HEK293 (cell line): ENCODE results near the gene GRK5.
"Not testable (repeated sequence)": the region's sequence is repeated elsewhere in the genome, so short reads cannot be mapped to it uniquely, and the experiment has no call there.

Source experiments
- CTCF ChIP-seq: fragments of 450-650 bp; formaldehyde crosslinking; IDR thresholded peaks from 2 replicates; pipeline ENCODE4 v1.5.1; 2016; ENCODE audit warnings: missing biosample characterization, missing genetic modification characterization
- RBAK ChIP-seq: fragments of 450-650 bp; formaldehyde crosslinking; IDR thresholded peaks from 2 replicates; pipeline ENCODE4 v1.5.1; 2016; ENCODE audit warnings: missing biosample characterization, missing genetic modification characterization
- TCF7L2 ChIP-seq: IDR thresholded peaks from 2 replicates; pipeline ENCODE4 v1.6.1; 2011; ENCODE audit warnings: low read depth, mild to moderate bottlenecking, inconsistent platforms, low read length, moderate library complexity, borderline replicate concordance
- YY1 ChIP-seq: fragments of 450-650 bp; formaldehyde crosslinking; IDR thresholded peaks from 2 replicates; pipeline ENCODE4 v1.5.1; 2018; ENCODE audit warnings: missing biosample characterization, missing genetic modification characterization
- ZBTB7A ChIP-seq: fragments of 450-650 bp; formaldehyde crosslinking; IDR thresholded peaks from 2 replicates; pipeline ENCODE4 v1.5.1; 2016; ENCODE audit warnings: low read depth, missing biosample characterization, missing genetic modification characterization
- ZNF16 ChIP-seq: fragments of 450-650 bp; formaldehyde crosslinking; IDR thresholded peaks from 2 replicates; pipeline ENCODE4 v1.5.1; 2016; ENCODE audit warnings: low read depth, missing biosample characterization, missing genetic modification characterization
- ZNF366 ChIP-seq: fragments of 450-650 bp; formaldehyde crosslinking; conservative IDR thresholded peaks from 2 replicates; pipeline ENCODE4 v1.5.1; 2016; ENCODE audit warnings: missing biosample characterization, missing genetic modification characterization
- ZNF660 ChIP-seq: fragments of 450-650 bp; IDR thresholded peaks from 2 replicates; pipeline ENCODE4 v1.5.1; 2018; ENCODE audit warnings: missing biosample characterization, mild to moderate bottlenecking, missing genetic modification characterization
- ZNF670 ChIP-seq: fragments of 450-650 bp; formaldehyde crosslinking; IDR thresholded peaks from 2 replicates; pipeline ENCODE4 v1.5.1; 2016; ENCODE audit warnings: missing biosample characterization, missing genetic modification characterization, low read depth
- TF ChIP-seq, protein P1 (sequence below): fragments of 450-650 bp; formaldehyde crosslinking; IDR thresholded peaks from 2 replicates; pipeline ENCODE4 v1.5.1; 2016; ENCODE audit warnings: missing biosample characterization, missing genetic modification characterization, low read depth
- TF ChIP-seq, protein P2 (sequence below): fragments of 450-650 bp; formaldehyde crosslinking; IDR thresholded peaks from 2 replicates; pipeline ENCODE4 v1.5.1; 2017; ENCODE audit warnings: missing biosample characterization, missing genetic modification characterization

DNA sequence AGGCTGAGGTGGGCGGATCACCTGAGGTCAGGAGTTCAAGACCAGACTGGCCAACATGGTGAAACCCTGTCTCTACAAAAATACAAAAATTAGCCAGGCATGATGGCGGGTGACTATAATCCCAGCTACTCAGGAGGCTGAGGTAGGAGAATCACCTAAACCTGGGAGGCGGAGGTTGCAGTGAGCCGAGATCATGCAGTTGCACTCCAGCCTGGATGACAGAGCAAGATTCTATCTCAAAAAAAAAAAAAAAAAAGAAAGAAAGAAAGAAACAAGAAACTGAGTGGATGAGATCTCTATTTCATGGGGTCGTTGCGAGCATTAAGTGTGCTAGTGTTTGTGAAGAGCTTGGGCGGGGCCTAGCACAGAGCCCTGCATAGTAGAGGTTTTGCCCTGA is 65.0 kb downstream of the GRK5 start:
- TF ChIP-seq, protein P1, sequence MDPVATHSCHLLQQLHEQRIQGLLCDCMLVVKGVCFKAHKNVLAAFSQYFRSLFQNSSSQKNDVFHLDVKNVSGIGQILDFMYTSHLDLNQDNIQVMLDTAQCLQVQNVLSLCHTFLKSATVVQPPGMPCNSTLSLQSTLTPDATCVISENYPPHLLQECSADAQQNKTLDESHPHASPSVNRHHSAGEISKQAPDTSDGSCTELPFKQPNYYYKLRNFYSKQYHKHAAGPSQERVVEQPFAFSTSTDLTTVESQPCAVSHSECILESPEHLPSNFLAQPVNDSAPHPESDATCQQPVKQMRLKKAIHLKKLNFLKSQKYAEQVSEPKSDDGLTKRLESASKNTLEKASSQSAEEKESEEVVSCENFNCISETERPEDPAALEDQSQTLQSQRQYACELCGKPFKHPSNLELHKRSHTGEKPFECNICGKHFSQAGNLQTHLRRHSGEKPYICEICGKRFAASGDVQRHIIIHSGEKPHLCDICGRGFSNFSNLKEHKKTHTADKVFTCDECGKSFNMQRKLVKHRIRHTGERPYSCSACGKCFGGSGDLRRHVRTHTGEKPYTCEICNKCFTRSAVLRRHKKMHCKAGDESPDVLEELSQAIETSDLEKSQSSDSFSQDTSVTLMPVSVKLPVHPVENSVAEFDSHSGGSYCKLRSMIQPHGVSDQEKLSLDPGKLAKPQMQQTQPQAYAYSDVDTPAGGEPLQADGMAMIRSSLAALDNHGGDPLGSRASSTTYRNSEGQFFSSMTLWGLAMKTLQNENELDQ (tag by site-specific recombination), result not testable (repeated sequence)
- not testable (repeated sequence) for TF ChIP-seq ZNF366 (tag by site-specific recombination); CTCF (tag by site-specific recombination); ZNF670 (tag by site-specific recombination); YY1 (tag by site-specific recombination); ZNF16 (tag by site-specific recombination); ZNF660; ZBTB7A; RBAK; TCF7L2
- TF ChIP-seq, protein P2, sequence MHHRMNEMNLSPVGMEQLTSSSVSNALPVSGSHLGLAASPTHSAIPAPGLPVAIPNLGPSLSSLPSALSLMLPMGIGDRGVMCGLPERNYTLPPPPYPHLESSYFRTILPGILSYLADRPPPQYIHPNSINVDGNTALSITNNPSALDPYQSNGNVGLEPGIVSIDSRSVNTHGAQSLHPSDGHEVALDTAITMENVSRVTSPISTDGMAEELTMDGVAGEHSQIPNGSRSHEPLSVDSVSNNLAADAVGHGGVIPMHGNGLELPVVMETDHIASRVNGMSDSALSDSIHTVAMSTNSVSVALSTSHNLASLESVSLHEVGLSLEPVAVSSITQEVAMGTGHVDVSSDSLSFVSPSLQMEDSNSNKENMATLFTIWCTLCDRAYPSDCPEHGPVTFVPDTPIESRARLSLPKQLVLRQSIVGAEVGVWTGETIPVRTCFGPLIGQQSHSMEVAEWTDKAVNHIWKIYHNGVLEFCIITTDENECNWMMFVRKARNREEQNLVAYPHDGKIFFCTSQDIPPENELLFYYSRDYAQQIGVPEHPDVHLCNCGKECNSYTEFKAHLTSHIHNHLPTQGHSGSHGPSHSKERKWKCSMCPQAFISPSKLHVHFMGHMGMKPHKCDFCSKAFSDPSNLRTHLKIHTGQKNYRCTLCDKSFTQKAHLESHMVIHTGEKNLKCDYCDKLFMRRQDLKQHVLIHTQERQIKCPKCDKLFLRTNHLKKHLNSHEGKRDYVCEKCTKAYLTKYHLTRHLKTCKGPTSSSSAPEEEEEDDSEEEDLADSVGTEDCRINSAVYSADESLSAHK (tag by site-specific recombination), result not testable (repeated sequence)
